Measurements from ENCODE around the gene SOX13. TPM values are rescaled to one million over a fixed set of nuclear protein-coding genes. Genes with fewer than 3 reads are reported as not detected.

The SOX13 gene
- total and polyA plus RNA-seq, 9 donors = 12.0 to 43.0 (median 21.8) TPM

- Histone ChIP-seq H3K4me3 (no peak overlapping the region), H3K4me1 (ENCODE audit: insufficient read depth) (no peaks in the 10 kb centered on the region), H3K36me3 (no peaks in the 10 kb centered on the region), H3K27me3 (no peaks in the 10 kb centered on the region), H3K27ac (no peak overlapping the region), H3K9me3 (no peaks in the 10 kb centered on the region)
- no peak for TF ChIP-seq CTCF (IDR thresholded peaks at IDR 0.05)
- TF ChIP-seq POLR2A (IDR thresholded peaks at IDR 0.05) = no peak
- TF ChIP-seq EP300 (IDR thresholded peaks at IDR 0.05) = no peak
- no peak for DNase-seq
- 79 to 83% (median 81%) methylated on average over 5 of the region's 5 CpGs for WGBS, 3 donors
- intact Hi-C loops (cut with DNase I) = loop anchor here in 1 of 4 donors (10.0 kb wide), 1 partner anchor 327 kb away; the partner anchor contains the start of gene PIK3C2B
Observed at GRCh38 chr1:204167730-204168129, 94.8 kb downstream of the SOX13 start.

GRCh38 chr1:204169858-204170257 lies 96.9 kb downstream of the SOX13 start:
- H3K27me3 ChIP-seq = no peaks in the 10 kb centered on the region
- TF ChIP-seq POLR2A (IDR thresholded peaks at IDR 0.05) = no peak
- no peak for DNase-seq
- no peak overlapping the region for H3K27ac ChIP-seq
- no peaks in the 10 kb centered on the region for H3K4me1 ChIP-seq (ENCODE audit: insufficient read depth)
- intact Hi-C loops (cut with DNase I) = loop anchor here in 1 of 4 donors (10.0 kb wide), 1 partner anchor 325 kb away; the partner anchor contains the start of gene PIK3C2B
- H3K4me3 ChIP-seq = no peak overlapping the region
- H3K9me3 ChIP-seq = no peaks in the 10 kb centered on the region
- H3K36me3 ChIP-seq = no peaks in the 10 kb centered on the region
- WGBS, 3 donors = 89 to 94% (median 93%) methylated on average over 4 of the region's 4 CpGs

GRCh38 chr1:204170494-204171155 lies 97.7 kb downstream of the SOX13 start:
- H3K36me3 ChIP-seq = no peaks in the 10 kb centered on the region
- TF ChIP-seq POLR2A (IDR thresholded peaks at IDR 0.05) = no peak
- TF ChIP-seq EP300 (IDR thresholded peaks at IDR 0.05) = no peak
- no peak for TF ChIP-seq CTCF (IDR thresholded peaks at IDR 0.05)
- WGBS, 3 donors = 45 to 62% (median 49%) methylated on average over 3 of the region's 3 CpGs

GRCh38 chr1:204171751-204172178 lies 98.8 kb downstream of the SOX13 start:
- DNase-seq = no peak

More at GRCh38 chr1:204170494-204171155, 97.7 kb downstream of the SOX13 start:
- no peak for DNase-seq
- no peak overlapping the region for H3K4me3 ChIP-seq
- no peaks in the 10 kb centered on the region for H3K9me3 ChIP-seq
- intact Hi-C loops (cut with DNase I) = no loop called here
- no peak overlapping the region for H3K27ac ChIP-seq
- no peaks in the 10 kb centered on the region for H3K4me1 ChIP-seq (ENCODE audit: insufficient read depth)
- no peaks in the 10 kb centered on the region for H3K27me3 ChIP-seq

More at GRCh38 chr1:204171751-204172178, 98.8 kb downstream of the SOX13 start:
- no peaks in the 10 kb centered on the region for H3K4me1 ChIP-seq (ENCODE audit: insufficient read depth)
- H3K4me3 ChIP-seq = no peak overlapping the region
- no peaks in the 10 kb centered on the region for H3K9me3 ChIP-seq
- WGBS, 3 donors = 69 to 76% (median 75%) methylated on average over 4 of the region's 4 CpGs
- TF ChIP-seq EP300 (IDR thresholded peaks at IDR 0.05) (no peak), CTCF (IDR thresholded peaks at IDR 0.05) (no peak)
- no peaks in the 10 kb centered on the region for H3K36me3 ChIP-seq
- no peaks in the 10 kb centered on the region for H3K27me3 ChIP-seq
- no peak overlapping the region for H3K27ac ChIP-seq
- intact Hi-C loops (cut with DNase I) = no loop called here
